Large intestine (tissue), 3 donors: ENCODE measurements around the gene ADAMTS1. TPM values are rescaled to one million over a fixed set of nuclear protein-coding genes. Genes with fewer than 3 reads are reported as not detected.

Experiments used
- DNase-seq, 2 donors: peaks; one replicate each; pipeline versions ENCODE4 v3.0.0 to v3.0.0-alpha.2; 2013
- H3K27ac ChIP-seq: one replicate; pipeline ENCODE4 v1.5.1; 2013; ENCODE audit warnings: low read length
- H3K27me3 ChIP-seq: 2 replicates; pipeline ENCODE4 v1.6.1; 2013; ENCODE audit warnings: low read length; ENCODE audit not compliant: control insufficient read depth, insufficient read depth
- H3K36me3 ChIP-seq: 2 replicates; pipeline ENCODE4 v1.6.1; 2013; ENCODE audit warnings: low read length; ENCODE audit not compliant: control insufficient read depth, insufficient read depth
- H3K4me1 ChIP-seq: one replicate; pipeline ENCODE4 v1.6.1; 2013; ENCODE audit warnings: low read length; ENCODE audit not compliant: control insufficient read depth, insufficient read depth
- H3K4me3 ChIP-seq: one replicate; pipeline ENCODE4 v1.5.1; 2013; ENCODE audit warnings: low read length
- H3K9me3 ChIP-seq: one replicate; pipeline ENCODE4 v1.6.1; 2013; ENCODE audit warnings: mild to moderate bottlenecking, low read depth, low read length, moderate library complexity; ENCODE audit not compliant: control insufficient read depth
- WGBS: methylation state at CpG from one replicate; pipeline ENCODE4 v1.1.5; 2013; ENCODE audit warnings: low lambda C conversion rate; ENCODE audit not compliant: insufficient coverage; 5-methylcytosine and 5-hydroxymethylcytosine counted together
- polyA plus RNA-seq: library from polyadenylated mRNA; unstranded; fragments of 120-200 nt; gene quantifications from one replicate; pipeline ENCODE4 v1.2.1, GENCODE V29; 2013

ADAMTS1 gene
- polyA plus RNA-seq, 1 donor: 32.5 TPM

DNA sequence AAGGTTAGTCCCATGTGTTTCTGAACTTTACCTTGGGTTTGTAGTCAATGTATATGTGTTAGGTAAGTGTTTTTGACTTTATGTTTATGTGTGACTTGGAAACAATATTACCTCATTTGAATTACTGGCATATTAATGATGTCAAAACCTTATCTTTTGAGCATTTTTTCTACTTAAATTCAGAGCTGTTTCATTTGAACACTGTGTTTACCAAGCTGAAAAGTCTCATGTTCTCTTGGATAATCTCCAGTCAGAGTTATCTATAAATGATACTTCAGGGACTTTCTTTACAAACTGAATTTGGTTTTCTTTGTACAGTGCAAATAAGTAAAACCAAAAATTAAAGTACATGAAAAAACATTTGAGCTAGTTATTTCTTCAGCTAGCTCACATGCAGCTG is 30.0 kb downstream of the ADAMTS1 start:
- Histone ChIP-seq H3K27me3 (no peaks in the 10 kb centered on the region), H3K27ac (no peak overlapping the region), H3K36me3 (no peaks in the 10 kb centered on the region), H3K4me3 (no peak overlapping the region), H3K4me1 (no peaks in the 10 kb centered on the region), H3K9me3 (no peaks in the 10 kb centered on the region)
- no peak for DNase-seq

DNA sequence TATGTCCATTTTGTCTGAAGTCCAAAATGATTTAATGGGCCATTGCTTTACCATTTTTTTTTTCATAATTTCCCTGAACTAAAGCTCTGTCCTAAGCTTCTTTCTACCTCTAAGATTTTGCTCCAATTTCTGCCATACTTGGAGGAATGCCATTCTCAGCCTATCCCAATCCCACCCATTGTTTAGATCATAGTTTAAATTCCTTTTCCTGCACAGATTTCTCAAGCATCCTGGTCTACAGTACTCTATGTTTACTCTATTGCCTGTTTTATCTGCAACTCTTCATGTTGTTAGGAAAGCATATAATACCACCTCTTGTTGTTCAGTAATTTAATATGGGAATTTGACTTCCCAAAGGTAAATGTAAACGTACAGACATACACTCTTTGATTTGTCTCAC is 30.8 kb downstream of the ADAMTS1 start:
- no peaks in the 10 kb centered on the region for H3K4me1 ChIP-seq
- H3K27me3 ChIP-seq: no peaks in the 10 kb centered on the region
- no peak for DNase-seq
- H3K4me3 ChIP-seq: no peak overlapping the region
- no peaks in the 10 kb centered on the region for H3K36me3 ChIP-seq
- WGBS: 40% methylated on average over 1 of the region's 1 CpG
- no peak overlapping the region for H3K27ac ChIP-seq
- no peaks in the 10 kb centered on the region for H3K9me3 ChIP-seq

- no peak for DNase-seq
- no CpG with 5 or more reads among the region's 8 CpGs for WGBS
Measured at GRCh38 chr21:26813426-26813998, 31.7 kb downstream of the ADAMTS1 start.

DNA sequence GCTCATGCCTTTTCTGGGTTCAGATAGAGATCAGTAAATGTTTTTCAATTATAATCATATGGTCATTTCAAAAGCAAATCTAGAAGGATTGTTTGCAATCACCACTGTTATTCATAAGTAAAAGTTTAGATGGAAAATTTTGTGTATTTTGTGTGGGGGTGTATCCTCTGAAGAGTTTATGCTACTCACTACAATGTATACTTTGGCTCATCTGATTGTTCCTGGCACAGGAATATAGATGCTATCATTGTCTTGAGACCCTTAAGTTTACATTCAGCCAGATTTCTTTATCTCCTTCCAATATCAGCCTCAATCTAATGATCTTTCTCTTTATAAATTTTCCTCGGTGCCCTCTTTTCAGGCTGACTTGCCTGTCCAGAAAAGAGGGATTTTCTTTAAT is 33.0 kb downstream of the ADAMTS1 start:
- WGBS: 100% methylated on average over 1 of the region's 1 CpG
- Histone ChIP-seq H3K9me3 (no peaks in the 10 kb centered on the region), H3K27ac (no peak overlapping the region), H3K27me3 (no peaks in the 10 kb centered on the region), H3K4me3 (no peak overlapping the region), H3K36me3 (no peaks in the 10 kb centered on the region), H3K4me1 (no peaks in the 10 kb centered on the region)
- DNase-seq: no peak

More at GRCh38 chr21:26813426-26813998, 31.7 kb downstream of the ADAMTS1 start:
- no peaks in the 10 kb centered on the region for H3K27me3 ChIP-seq
- no peaks in the 10 kb centered on the region for H3K36me3 ChIP-seq
- no peak overlapping the region for H3K27ac ChIP-seq
- H3K4me1 ChIP-seq: no peaks in the 10 kb centered on the region
- H3K4me3 ChIP-seq: no peak overlapping the region
- H3K9me3 ChIP-seq: no peaks in the 10 kb centered on the region

GRCh38 chr21:26811482-26811881 is 33.7 kb downstream of the ADAMTS1 start:
- no CpG with 5 or more reads among the region's 2 CpGs for WGBS
- no peak overlapping the region for H3K4me3 ChIP-seq
- H3K9me3 ChIP-seq: no peaks in the 10 kb centered on the region
- no peak for DNase-seq
- H3K27me3 ChIP-seq: no peaks in the 10 kb centered on the region
- no peaks in the 10 kb centered on the region for H3K4me1 ChIP-seq
- no peaks in the 10 kb centered on the region for H3K36me3 ChIP-seq
- H3K27ac ChIP-seq: no peak overlapping the region

- Histone ChIP-seq H3K27me3 (no peaks in the 10 kb centered on the region), H3K36me3 (no peaks in the 10 kb centered on the region), H3K27ac (no peak overlapping the region), H3K4me1 (no peaks in the 10 kb centered on the region), H3K4me3 (no peak overlapping the region), H3K9me3 (no peaks in the 10 kb centered on the region)
- WGBS: no CpG with 5 or more reads among the region's 2 CpGs
- DNase-seq: no peak
Measured at GRCh38 chr21:26810676-26811415, 34.4 kb downstream of the ADAMTS1 start.

- no peaks in the 10 kb centered on the region for H3K9me3 ChIP-seq
- H3K4me3 ChIP-seq: no peak overlapping the region
- H3K27ac ChIP-seq: no peak overlapping the region
- no peaks in the 10 kb centered on the region for H3K36me3 ChIP-seq
- WGBS: 91% methylated on average over 4 of the region's 5 CpGs
- no peaks in the 10 kb centered on the region for H3K27me3 ChIP-seq
- DNase-seq: no peak
- no peaks in the 10 kb centered on the region for H3K4me1 ChIP-seq
Measured at GRCh38 chr21:26810266-26810665, 34.9 kb downstream of the ADAMTS1 start.

- Histone ChIP-seq H3K36me3 (no peaks in the 10 kb centered on the region), H3K27ac (no peak overlapping the region), H3K4me3 (no peak overlapping the region), H3K9me3 (no peaks in the 10 kb centered on the region), H3K4me1 (no peaks in the 10 kb centered on the region), H3K27me3 (no peaks in the 10 kb centered on the region)
- 100% methylated on average over 2 of the region's 4 CpGs for WGBS
- DNase-seq: no peak
Measured at GRCh38 chr21:26809745-26810144, 35.5 kb downstream of the ADAMTS1 start.

DNA sequence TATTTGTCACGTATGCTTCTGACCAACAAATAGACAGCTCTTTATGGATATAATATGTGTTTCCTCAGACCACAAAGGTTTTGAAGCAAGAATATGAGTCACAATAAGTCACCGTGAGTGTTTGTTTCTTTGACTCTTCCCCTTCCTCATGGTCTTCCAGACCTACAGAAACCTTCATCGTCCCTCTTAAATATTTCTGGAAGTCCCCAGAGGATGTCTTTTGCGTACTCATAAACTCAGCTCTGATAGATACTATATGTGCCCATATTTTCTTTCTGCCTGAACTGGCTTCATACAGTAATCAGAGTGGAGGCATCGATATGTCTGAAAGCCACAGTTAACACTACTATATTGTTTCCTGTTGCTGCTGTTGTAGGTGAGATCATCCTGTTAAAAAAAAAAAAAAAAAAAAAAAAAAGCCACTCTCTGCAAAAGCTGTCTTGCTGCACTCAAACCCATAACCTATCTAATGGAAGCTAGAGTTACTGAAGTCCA is 38.4 kb downstream of the ADAMTS1 start:
- no peak for DNase-seq
- 93% methylated on average over 3 of the region's 5 CpGs for WGBS
- Histone ChIP-seq H3K27ac (no peak overlapping the region), H3K27me3 (no peaks in the 10 kb centered on the region), H3K4me3 (no peak overlapping the region), H3K9me3 (no peaks in the 10 kb centered on the region), H3K4me1 (no peaks in the 10 kb centered on the region), H3K36me3 (no peaks in the 10 kb centered on the region)

GRCh38 chr21:26804895-26805609 is 40.2 kb downstream of the ADAMTS1 start:
- Histone ChIP-seq H3K9me3 (no peaks in the 10 kb centered on the region), H3K36me3 (no peaks in the 10 kb centered on the region), H3K4me1 (no peaks in the 10 kb centered on the region), H3K27ac (no peak overlapping the region), H3K4me3 (no peak overlapping the region), H3K27me3 (no peaks in the 10 kb centered on the region)
- no CpG with 5 or more reads among the region's 5 CpGs for WGBS
- no peak for DNase-seq
